HG03457 (cell line): Measurements from ENCODE around the gene ESYT2.
A peak's percentile ranks its signal among the peaks of the same experiment; 100 is the strongest.

Experiments
- ATAC-seq: cut with Tn5 transposase; IDR thresholded peaks from one replicate; pipeline ENCODE4 v1.9.1; 2021; ENCODE audit warnings: moderate number of reproducible peaks; ENCODE audit not compliant: unreplicated experiment

The ESYT2 gene

DNA sequence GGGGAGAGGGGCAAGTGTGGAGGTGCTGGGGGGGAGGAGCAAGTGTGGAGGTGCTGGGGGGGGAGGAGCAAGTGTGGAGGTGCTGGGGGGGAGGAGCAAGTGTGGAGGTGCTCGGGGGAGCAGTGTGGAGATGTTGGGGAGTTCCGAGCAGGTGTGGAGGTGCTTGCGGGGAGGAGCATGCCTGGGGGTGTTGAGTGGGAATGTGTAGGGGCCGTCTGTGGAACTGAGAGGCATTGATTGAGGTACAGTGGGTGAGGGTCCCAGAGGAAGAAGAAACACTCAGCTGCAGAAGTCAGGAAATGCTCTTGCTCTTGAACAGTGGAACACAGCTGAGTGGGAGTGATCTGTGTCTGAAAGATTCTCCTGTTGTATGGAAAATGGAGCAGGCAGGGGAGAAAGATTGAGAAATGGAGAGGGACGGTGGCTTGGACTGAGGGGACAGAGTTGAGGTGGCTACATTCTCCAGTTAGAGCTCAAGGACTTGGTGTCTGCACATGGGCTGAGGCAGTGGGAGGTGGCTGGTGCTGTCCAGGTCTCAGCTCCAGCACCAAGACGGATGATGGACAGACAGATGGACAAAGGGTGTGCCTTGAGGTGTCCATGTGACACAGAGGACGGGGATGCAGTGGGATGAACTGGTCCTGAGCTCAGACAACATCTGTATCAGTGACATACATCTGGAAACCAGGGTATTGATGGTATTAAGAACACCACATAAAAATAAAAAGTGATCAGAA lies 99.5 kb downstream of the ESYT2 start:
- ATAC-seq: no peak

GRCh38 chr7:158728911-158729645 lies 100.2 kb downstream of the ESYT2 start:
- ATAC-seq: no peak

DNA sequence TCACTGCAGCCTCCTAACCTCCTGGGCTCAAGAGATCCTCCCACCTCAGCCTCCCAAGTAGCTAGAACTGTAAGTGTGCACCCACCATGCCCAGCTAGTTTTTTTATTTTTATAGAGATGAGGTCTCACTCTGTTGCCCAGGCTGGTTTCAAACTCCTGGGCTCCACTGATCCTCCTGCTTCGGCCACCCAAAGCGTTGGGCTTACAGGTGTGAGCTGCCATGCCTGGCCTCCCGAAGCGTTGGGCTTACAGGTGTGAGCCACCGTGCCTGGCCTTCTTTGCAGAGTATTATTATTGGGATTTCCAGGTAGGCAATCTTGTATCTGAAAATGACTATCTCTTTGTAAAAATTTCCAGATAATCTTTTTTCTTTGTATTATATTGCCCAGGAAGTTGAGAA lies 101.6 kb downstream of the ESYT2 start:
- no peak for ATAC-seq

DNA sequence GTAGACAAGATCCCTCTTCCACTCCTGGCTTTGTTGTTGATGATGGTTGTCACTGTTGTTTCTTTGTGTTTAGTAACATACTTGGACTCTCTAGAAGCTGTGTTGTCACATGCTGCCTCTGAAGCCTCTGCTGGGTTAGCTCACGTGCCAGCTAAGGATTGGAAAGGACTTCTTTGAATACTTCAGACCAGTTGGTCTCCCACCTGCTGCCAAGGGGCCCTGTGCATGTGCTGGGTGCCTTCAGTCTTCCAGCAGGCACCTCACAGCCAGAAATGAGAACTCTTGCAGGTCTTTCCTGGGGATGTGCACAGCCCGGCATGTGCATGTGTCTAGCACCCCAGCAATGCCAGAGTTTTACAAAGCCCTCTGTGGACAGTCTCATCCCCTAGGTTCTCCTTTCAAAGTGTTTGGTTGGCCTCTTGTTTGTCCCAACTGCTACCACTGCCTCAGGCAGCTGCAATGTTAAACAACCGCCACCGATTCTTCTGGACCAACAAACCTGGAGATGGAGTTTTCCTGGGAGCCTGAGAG lies 103.0 kb downstream of the ESYT2 start:
- no peak for ATAC-seq

GRCh38 chr7:158725506-158725800 lies 103.9 kb downstream of the ESYT2 start:
- no peak for ATAC-seq

DNA sequence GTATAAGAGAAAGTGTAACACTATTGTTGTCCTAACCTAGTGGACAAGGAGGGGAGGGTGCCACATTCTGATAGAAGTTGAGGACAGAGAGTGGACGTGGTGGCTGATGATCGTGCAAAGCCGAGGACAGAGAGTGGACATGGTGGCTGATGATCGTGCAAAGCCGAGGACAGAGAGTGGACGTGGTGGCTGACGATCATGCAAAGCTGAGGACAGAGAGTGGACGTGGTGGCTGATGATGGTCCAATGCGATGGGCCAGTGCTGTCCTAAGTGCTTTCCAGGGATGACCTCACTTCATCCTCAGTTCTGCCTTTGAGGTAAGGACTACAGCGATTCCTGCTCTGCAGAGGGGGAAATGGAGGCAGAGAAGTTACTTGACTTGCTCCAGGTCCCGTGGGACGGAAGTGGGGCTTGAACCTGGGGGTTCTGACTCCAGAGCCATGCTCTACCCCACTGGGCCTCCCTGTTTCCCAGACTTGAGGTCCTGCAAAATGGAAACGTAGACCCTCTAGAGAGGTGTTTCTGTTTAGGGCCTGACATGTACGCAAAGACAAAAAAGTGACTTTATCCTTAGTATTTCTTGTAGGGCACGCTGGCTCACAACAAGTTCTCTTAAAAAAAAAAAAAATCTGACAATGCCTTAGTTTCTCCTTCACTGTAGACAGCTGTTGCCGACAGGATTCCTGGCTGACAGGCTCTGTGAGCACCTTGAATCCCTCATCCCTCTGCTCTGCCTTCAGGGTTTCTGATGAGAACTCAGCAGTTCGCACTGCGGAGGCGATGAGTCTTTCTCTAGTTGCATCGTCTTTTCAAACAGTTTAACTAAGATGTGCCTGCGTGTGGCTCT lies 104.4 kb downstream of the ESYT2 start:
- no peak for ATAC-seq

GRCh38 chr7:158723714-158724385 lies 105.5 kb downstream of the ESYT2 start:
- no peak for ATAC-seq

GRCh38 chr7:158723266-158723665 lies 106.0 kb downstream of the ESYT2 start:
- no peak for ATAC-seq

- no peak for ATAC-seq
These were observed 106.6 kb downstream of the ESYT2 start for GRCh38 chr7:158722574-158723237.

- no peak for ATAC-seq
These were observed 109.2 kb downstream of the ESYT2 start for GRCh38 chr7:158720112-158720511.

GRCh38 chr7:158716802-158717201 lies 112.5 kb downstream of the ESYT2 start:
- no peak for ATAC-seq

DNA sequence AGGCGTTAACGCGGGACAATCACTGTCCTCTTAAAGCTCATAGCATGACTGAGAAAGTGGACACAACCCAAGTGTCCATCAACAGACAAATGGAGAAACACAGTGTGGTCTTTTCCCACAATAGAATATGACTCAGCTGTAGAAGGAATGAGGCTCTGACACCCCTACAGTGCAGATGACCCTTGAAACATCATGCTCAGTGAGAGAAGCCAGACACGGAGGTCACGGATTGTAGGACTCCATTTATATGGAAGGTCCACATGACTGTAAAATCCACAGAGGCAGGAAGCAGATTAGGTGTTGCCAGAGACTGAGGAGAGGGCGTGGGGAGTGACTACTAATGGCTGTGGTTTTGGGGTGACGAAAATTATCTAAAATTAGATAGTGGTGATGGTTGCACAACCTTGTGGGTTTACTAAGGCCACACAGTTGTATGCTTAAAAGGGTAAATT lies 118.6 kb downstream of the ESYT2 start:
- no peak for ATAC-seq

GRCh38 chr7:158707610-158708009 lies 121.7 kb downstream of the ESYT2 start:
- no peak for ATAC-seq

- no peak for ATAC-seq
These were observed 122.4 kb downstream of the ESYT2 start for GRCh38 chr7:158706710-158707590.

GRCh38 chr7:158706273-158706704 lies 123.0 kb downstream of the ESYT2 start:
- no peak for ATAC-seq

DNA sequence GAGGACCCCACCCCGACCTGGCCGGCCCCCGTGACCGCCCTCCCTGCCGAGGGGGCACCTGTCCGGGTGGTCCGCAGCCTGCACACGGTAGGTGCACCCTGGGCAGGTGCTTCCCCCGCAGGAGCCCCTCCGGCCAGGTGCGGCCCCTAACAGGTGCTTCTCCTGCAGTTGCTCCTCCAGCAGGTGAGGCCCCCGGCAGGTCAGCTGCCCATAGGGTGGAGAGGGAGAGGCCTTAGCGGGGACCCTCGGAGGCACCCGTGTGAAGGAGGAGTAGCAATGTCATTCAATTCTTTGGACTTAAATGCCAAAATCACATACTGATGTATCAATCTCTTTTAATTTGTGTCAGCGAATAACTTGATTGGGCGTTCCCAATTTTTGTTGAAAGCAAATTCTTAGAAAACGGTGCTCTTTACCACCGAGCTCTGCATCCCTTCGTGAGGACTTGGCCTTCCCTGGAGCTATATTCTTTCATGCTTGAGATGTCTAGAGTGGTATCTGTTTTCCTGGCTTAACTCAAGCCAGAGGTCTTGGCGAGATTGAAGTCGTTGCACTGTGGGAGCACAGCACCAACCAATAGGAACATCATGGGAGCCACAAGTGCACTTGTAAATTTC lies 124.0 kb downstream of the ESYT2 start:
- no peak for ATAC-seq

- ATAC-seq: peak; percentile 98
These were observed 124.6 kb downstream of the ESYT2 start, which contains the start of gene NCAPG2 for GRCh38 chr7:158704524-158705233. Gene NCAPG2, minus strand, starts transcription at chr7:158704804. Its CDS starts 2,905 bp downstream, at chr7:158701899.
